Progenitor cell of endocrine pancreas (in vitro differentiated cells): ENCODE measurements around the gene COBLL1. TPM values are rescaled to one million over a fixed set of nuclear protein-coding genes. Genes with fewer than 3 reads are reported as not detected.

ENCODE experiments used
- DNase-seq: peaks from one replicate; pipeline ENCODE4 v3.0.0; 2021; ENCODE audit warnings: low spot score; ENCODE audit not compliant: unreplicated experiment
- H3K27ac Mint-ChIP-seq: 2 replicates; pipeline ENCODE4 v1.8.0; 2021; ENCODE audit warnings: mild to moderate bottlenecking, moderate library complexity, mixed read lengths
- H3K27me3 Mint-ChIP-seq: 2 replicates; pipeline ENCODE4 v1.8.0; 2021; ENCODE audit warnings: mixed read lengths
- H3K36me3 Mint-ChIP-seq: 2 replicates; pipeline ENCODE4 v1.8.0; 2022; ENCODE audit warnings: mixed read lengths; ENCODE audit not compliant: insufficient read depth
- H3K4me1 Mint-ChIP-seq: 2 replicates; pipeline ENCODE4 v1.8.0; 2021; ENCODE audit warnings: low read depth, mixed read lengths
- H3K4me3 Mint-ChIP-seq: 2 replicates; pipeline ENCODE4 v1.8.0; 2021; ENCODE audit warnings: low read depth, mild to moderate bottlenecking, moderate library complexity, mixed read lengths
- H3K9me3 Mint-ChIP-seq: 2 replicates; pipeline ENCODE4 v1.8.0; 2021; ENCODE audit warnings: low read depth, mixed read lengths
- CTCF ChIP-seq: fragments of 200-600 bp; sonication (generic); IDR thresholded peaks from one replicate; pipeline ENCODE4 v1.5.0; 2021; ENCODE audit warnings: antibody characterized with exemption, mild to moderate bottlenecking; ENCODE audit not compliant: unreplicated experiment
- total RNA-seq: library from RNA; stranded (reverse); gene quantifications from 2 replicates; pipeline ENCODE4 v1.2.1, GENCODE V29; 2021

The COBLL1 gene
- total RNA-seq, 1 donor from 2014 or later, result 80.9 TPM

GRCh38 chr2:164770421-164770916, 71.2 kb downstream of the COBLL1 start:
- TF ChIP-seq CTCF, result no peak
- no peak for DNase-seq
- H3K4me3 Mint-ChIP-seq, result no peak overlapping the region
- peaks cover 2% of the 10 kb centered on the region for H3K36me3 Mint-ChIP-seq
- H3K27ac Mint-ChIP-seq, result no peak overlapping the region
- H3K9me3 Mint-ChIP-seq, result no peaks in the 10 kb centered on the region
- H3K27me3 Mint-ChIP-seq, result no peaks in the 10 kb centered on the region
- H3K4me1 Mint-ChIP-seq, result peaks cover 24% of the 10 kb centered on the region

GRCh38 chr2:164766954-164767320, 74.7 kb downstream of the COBLL1 start:
- Mint-ChIP-seq H3K27me3 (no peaks in the 10 kb centered on the region), H3K9me3 (peaks cover 2% of the 10 kb centered on the region), H3K27ac (no peak overlapping the region), H3K4me3 (no peak overlapping the region), H3K4me1 (peaks cover 7% of the 10 kb centered on the region), H3K36me3 (peaks cover 2% of the 10 kb centered on the region)
- TF ChIP-seq CTCF, result no peak
- no peak for DNase-seq

- H3K4me3 Mint-ChIP-seq, result no peak overlapping the region
- no peak for DNase-seq
- H3K9me3 Mint-ChIP-seq, result peaks cover 2% of the 10 kb centered on the region
- TF ChIP-seq CTCF, result no peak
- H3K4me1 Mint-ChIP-seq, result peaks cover 7% of the 10 kb centered on the region
- H3K27ac Mint-ChIP-seq, result peak overlapping the region; percentile 14
- H3K27me3 Mint-ChIP-seq, result no peaks in the 10 kb centered on the region
- peaks cover 2% of the 10 kb centered on the region for H3K36me3 Mint-ChIP-seq
Measured at GRCh38 chr2:164766216-164766953, 75.2 kb downstream of the COBLL1 start.

- no peak overlapping the region for H3K4me3 Mint-ChIP-seq
- H3K36me3 Mint-ChIP-seq, result peaks cover 2% of the 10 kb centered on the region
- H3K27ac Mint-ChIP-seq, result no peak overlapping the region
- peaks cover 7% of the 10 kb centered on the region for H3K4me1 Mint-ChIP-seq
- H3K9me3 Mint-ChIP-seq, result peaks cover 2% of the 10 kb centered on the region
- no peak for DNase-seq
- no peak for TF ChIP-seq CTCF
- H3K27me3 Mint-ChIP-seq, result no peaks in the 10 kb centered on the region
Measured at GRCh38 chr2:164764996-164765395, 76.6 kb downstream of the COBLL1 start.

GRCh38 chr2:164764474-164764873, 77.1 kb downstream of the COBLL1 start:
- Mint-ChIP-seq H3K36me3 (peaks cover 2% of the 10 kb centered on the region), H3K4me3 (no peak overlapping the region), H3K4me1 (peaks cover 7% of the 10 kb centered on the region), H3K27ac (no peak overlapping the region), H3K27me3 (no peaks in the 10 kb centered on the region), H3K9me3 (peaks cover 2% of the 10 kb centered on the region)
- DNase-seq, result no peak
- TF ChIP-seq CTCF, result no peak
